GM19193 (cell line): ENCODE measurements around the gene GSTO1.

Experiments
- POLR2A ChIP-seq: IDR thresholded peaks from 4 replicates; pipeline ENCODE4 v1.6.1; 2011; ENCODE audit not compliant: insufficient read depth, insufficient read length; ENCODE audit errors: extremely low read depth

GSTO1 gene

DNA sequence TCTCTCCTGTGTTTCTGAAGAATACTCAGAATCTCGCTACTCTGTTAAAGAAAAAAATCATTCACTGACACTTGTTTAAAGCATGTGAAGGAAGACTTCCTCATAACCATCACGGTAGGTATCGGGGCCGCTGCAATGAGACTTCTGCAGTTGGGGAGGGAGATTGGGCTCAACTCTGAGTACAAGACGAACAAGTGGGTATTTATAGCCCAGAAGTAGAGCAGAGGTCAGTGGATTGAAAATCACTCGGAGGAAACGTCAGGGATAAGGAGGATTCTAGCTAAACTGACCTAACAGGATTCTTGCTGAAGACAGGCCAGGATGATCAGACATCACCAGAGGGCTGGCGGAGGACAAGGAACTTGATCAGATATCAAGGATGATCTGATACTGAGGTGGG is 50.2 kb downstream of the GSTO1 start:
- no peak for TF ChIP-seq POLR2A

DNA sequence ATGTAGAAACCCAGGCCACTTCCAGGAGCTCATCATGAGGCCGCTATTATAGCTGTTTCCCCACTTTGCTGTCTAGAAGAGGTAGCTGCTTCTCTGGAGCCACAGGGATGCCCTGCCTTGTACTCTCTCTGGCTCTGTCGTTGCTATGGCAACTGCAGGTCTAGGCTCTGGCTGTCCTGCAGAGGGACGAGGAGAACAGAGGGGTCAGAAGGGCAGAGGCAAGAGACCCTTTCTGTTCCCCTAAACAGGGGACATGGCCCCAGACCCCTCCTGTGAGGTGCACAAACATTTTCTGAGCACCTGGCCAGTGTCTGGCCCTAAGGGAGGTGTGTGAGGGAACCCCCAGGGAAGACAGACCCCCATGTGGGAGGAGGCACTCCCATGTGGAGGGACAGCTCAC is 52.2 kb downstream of the GSTO1 start:
- no peak for TF ChIP-seq POLR2A

DNA sequence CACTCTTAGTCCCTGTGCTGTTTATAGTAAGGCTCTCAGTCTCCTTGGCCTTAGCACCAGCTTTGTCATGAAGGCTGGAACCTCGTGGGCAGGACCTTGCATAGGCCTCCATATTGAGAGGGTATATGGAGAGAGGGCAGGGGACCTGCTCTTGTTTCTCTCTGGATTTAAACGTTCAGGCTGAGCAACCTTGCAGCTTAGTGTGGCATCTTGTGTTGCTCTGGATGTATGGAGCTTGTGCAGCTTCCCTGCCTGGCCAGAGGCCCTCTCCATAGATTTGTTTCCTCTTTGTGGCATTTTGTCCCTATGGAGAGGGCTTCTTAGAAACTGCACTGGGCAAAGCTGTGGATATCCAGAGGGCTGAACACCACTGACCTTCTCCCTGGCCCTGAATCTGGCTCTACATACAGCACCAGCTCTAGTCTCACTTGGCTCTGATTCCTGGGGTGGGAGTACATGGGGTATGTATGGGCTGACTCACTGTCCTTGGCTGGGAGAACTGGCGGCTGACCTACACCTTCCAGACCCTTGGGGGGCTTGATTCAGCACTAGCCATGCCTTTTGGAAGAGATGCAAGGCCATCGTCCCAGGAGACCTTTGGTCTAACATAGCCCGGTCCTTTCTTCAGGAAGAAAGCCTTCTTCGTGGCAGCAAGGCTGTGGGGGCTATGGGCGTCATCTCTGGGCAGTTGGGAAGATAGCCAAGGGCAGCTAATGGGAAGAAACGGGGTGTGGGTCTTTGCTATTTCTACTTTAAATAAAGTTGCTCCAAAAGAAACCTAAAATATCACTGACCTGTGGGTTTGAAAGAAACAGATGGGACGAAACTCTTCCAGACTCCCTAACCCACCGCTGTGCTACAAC is 53.1 kb downstream of the GSTO1 start:
- no peak for TF ChIP-seq POLR2A

DNA sequence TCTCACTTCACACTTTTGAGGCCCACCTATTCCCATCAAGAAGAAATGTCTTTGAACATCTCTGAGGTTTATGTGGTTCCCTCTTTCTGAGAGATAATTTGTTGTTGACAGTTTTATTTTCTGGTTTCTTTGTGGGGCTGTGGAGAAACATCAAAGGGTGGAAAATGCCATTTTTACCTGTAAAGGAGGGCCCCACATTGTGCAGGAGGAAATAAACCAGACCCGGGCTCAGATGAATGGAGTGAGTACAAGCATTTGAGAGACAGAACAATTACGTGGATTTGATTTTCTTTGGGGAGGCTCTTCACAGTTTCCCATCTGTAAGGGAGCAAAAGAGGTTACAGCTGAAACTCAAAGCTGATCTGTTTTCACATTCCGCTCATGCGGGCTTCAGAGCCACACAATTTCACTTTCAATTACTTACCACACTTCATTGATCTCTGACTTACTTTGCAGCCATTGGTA is 53.8 kb downstream of the GSTO1 start:
- TF ChIP-seq POLR2A: no peak

DNA sequence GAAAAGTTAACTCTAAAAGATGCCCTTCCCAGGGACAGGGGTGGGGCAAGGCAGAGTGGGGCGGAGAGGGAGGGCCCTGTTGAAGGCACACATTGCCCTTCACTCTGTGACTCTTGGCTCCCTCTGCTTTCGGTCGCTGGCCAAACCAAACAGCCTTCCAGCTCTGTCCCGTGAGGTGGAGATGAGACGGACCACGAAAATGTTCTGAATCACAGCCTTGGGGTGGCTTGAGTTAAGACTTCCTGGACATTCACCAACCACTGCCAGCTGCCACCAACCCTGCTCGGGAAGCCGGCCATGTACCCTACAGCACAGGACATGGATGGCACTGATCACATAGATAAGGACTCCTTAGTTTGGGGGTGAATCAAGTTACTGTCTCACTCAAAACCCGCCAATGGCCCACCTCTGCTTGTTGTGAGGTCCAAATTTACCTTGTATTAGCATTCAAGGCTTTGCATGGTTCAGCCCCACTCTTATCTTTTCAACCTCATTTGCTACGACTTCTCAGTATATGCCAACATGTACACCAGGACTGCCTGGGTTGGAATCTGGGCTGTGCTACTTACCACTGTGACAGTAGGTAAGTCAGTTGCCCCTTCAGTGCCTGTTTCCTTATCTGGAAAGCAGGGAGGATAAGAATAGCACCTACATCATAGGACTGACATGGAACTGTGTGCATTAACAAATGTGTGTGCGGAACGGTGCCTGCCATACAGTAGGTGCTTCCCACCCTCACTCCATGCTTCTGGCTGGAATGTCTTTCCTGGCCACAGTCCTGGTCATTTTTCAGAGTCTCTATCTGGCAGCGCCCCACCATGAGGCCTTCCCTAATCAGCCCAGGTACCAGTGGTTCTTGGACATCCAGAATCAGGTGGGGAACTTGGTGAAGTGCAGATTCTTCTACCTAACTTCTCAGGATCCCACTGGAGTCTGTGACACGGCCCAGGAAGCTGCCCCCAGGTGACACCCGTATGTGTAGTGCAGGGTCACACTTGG is 55.6 kb downstream of the GSTO1 start:
- no peak for TF ChIP-seq POLR2A

DNA sequence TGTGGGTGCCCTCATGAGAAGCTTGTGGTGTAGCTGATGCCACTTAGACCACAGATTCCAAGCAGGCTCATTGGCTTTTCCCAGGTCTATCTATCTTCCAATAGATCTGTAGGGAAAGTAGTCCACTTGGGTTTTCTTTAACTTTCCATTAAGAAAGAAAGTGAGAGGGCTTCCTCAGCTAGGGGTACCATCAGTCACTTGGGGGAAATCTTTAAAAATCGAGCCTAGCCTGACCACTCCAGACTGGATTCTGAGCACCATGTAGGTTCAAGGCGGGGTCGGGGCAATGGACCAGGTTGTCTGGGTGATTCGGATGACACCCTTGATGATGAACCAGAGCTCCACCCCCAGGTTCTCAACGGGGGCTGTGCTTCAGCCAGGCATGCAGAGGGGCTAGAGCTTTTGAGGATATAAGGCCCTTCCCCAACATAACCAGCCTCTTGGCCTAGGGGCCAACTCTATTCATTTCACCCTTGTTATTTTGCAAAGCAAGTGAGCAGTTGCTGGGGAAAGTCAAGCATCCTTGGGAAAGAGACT is 56.6 kb downstream of the GSTO1 start:
- no peak for TF ChIP-seq POLR2A

DNA sequence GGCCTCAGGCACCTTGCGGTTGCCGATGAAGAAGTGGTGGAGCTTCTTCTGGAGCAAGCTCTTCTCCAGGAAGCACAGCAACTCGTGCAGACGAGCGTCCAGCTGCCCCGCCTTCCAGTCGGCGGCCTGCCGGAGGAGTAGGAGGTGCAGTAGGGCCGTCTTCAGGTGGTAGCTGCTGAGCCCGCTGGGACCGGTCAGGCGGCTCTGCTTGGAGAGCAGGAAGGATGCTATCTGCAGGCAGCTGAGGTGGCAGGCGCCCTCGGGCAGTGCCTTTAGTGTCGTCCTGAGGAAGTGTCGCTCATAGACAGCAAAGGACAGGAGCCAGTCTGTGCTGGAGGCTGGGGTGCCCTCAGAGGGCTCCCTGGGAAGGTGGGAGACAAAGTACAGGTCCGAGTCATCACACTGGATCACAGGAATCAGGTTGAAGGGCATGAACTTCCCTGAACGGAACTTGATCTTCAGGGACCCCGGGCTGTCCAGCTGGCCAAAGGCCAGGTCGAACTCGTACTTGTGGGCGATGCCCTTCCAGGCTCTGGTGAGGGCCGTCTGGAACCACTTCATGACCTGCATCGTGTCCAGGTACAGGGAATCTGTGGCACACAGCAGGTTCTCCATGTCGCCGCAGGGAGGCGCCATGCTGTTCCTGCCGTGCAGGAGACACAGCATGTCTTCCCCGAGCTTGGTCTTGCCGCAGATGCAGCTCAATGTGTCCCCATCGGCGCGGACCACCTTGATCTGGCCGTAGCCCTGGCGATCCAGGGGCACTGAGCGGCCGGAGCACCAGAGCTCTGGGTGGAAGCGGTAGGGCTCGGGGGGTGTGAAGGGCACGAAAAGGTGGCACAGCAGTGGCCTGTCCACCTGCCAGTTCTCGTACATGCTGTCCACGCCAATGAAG is 60.1 kb downstream of the GSTO1 start:
- no peak for TF ChIP-seq POLR2A

DNA sequence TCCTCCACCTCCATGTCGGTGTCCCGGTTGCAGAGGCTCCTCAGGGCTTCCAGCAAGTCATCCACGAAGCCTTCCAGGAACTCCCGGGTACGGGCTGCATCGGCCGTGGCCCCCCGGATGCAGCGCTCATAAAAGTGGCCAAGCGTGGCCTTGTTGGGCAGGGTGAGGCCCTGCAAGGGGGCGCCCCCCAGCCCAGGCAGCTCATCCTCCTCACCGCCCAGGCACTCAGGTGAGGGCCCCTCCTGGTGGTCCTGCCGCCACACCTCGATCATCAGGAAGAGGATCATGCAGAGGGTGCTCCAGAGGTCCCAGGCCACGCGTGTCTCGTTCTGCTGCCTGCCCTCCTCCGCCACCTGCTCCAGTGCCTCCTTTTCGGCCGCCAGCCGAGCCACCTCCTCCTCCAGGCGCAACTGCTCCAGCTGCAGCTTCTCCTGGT is 60.8 kb downstream of the GSTO1 start:
- no peak for TF ChIP-seq POLR2A

DNA sequence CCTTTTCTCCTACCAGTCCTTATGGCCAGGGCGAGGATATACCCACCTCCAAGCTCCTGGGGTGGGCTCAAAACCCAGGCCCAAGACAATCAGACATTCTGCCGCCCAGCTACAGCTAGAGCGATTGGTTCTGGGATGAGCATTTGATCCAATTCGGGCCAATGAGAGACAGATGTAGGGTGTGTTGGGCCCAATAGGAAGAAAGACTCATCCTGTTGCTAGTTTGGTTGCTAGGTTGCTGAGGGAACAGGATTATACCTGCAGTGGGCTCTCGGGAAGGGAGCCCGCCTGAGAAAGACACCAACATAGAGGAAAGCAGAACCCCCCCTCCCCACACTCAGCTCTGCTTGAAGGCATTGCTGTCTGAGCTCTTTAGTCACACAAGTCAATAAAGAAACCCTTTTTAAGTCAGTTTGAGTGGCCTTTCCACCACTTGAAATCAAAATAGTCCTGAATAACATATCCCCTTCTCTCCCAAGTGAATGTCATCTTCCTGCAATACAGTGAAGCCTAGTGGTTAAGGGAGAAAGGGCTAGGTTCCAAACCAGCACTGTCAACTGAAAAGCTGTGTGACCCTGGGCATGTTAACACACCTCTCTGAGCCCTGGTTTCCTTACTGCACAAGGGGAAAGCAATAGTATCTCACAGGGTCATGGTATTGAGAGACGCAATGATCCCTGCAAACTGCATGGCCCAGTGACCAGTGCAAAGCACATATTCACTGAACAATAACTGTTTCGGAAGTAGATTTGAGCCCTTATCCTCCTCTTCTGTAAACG is 61.8 kb downstream of the GSTO1 start:
- no peak for TF ChIP-seq POLR2A
